ENCODE results near the gene MANEAL. TPM values are rescaled to one million over a fixed set of nuclear protein-coding genes. Genes with fewer than 3 reads are reported as not detected.
A peak's percentile ranks its signal among the peaks of the same experiment; 100 is the strongest.

Gene MANEAL
- total and polyA plus RNA-seq, 2 of the 13 experiments (the other 11 are each of a cell fraction or from before 2014, with no cell fraction given) = 20.8 to 26.4 TPM

DNA sequence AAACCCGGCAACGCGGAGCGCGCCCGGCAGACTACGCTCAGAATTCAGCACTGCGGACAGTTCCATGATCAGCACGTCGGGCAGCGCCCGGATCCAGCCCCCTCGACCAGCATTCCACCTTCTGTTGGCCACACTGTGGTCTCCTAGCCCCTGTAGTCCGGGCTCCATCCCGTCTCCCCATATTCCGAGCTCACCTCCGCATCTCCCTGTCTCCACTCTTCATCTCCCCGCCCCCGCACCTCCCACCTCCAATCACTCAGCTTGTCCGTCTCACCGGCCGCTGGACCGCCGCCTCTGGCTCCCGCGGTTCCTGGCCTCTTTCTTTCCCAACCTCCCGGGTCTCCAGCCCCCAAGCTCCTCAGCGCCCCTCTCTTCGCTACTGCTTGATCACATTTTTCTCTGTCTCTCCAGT, 29.2 kb upstream of the MANEAL start (continued):
- TF ChIP-seq ZBTB49 (CRISPR knock-in tag; IDR thresholded peaks at IDR 0.05; ENCODE audit: borderline replicate concordance) (peak; percentile 99), ZGPAT (CRISPR knock-in tag; IDR thresholded peaks at IDR 0.05) (peak; percentile 84; the same call in 1 of the 2 replicates), KLF13 (CRISPR knock-in tag; IDR thresholded peaks at IDR 0.05) (peak; percentile 99), ATF2 (CRISPR knock-in tag; IDR thresholded peaks at IDR 0.05) (peak; percentile 98), PCBP2 (optimal IDR thresholded peaks at IDR 0.05; ENCODE audit: low read depth, low read length, poor library complexity, severe bottlenecking) (no peak), ZC3H13 (CRISPR knock-in tag; IDR thresholded peaks at IDR 0.05) (peak; percentile 96), ELK4 (CRISPR knock-in tag; IDR thresholded peaks at IDR 0.05; ENCODE audit: borderline replicate concordance) (peak; percentile 98; the same call in 1 of the 2 replicates), ZSCAN30 (CRISPR knock-in tag; IDR thresholded peaks at IDR 0.05) (peak; percentile 99), HIVEP1 (CRISPR knock-in tag; IDR thresholded peaks at IDR 0.05) (peak; percentile 49; the same call in 1 of the 2 replicates), ZNF281 (CRISPR knock-in tag; IDR thresholded peaks at IDR 0.05; ENCODE audit: borderline replicate concordance) (peak; percentile 93), ZFX (CRISPR knock-in tag; IDR thresholded peaks at IDR 0.05; ENCODE audit: low read depth) (no peak), JUNB (CRISPR knock-in tag; IDR thresholded peaks at IDR 0.05; ENCODE audit: borderline replicate concordance) (peak; percentile 87), ZNF317 (CRISPR knock-in tag; IDR thresholded peaks at IDR 0.05) (peak; percentile 93), MXD4 (CRISPR knock-in tag; IDR thresholded peaks at IDR 0.05) (peak; percentile 97), REST (IDR thresholded peaks at IDR 0.05; ENCODE audit: borderline replicate concordance in 1 of 2, low read depth in 1 of 2, low read length in 2 of 2) (peak; percentile 94 to 100), NR1H2 (CRISPR knock-in tag; IDR thresholded peaks at IDR 0.05; ENCODE audit: borderline replicate concordance, low read depth) (peak; percentile 97)

All from HepG2 (cell line).